Epidermal melanocyte (primary cell): ENCODE measurements around the gene DMD.

Experiments used
- DNase-seq: peaks from one replicate; pipeline ENCODE4 v3.0.0; 2011; ENCODE audit warnings: low spot score; ENCODE audit not compliant: insufficient read length

The DMD gene

DNA sequence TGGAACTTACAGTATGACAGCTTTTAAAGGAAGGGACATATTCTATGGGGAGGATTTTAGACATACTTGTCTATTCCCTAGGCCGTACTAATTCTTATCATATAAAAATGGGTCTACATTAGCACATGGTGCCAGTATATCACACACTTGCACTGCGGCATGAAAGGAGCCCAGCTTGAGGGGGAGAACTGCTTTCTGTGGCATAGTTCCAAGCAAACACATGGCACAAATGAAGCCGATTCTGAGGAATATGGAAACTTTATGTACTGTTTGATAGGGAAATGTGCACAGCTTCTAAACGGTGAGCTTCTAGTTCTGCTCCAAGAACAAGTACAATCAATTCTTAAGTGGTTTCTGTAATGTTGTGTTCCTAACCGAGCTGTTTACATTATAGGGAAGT lies 1463.9 kb downstream of the DMD start:
- no peak for DNase-seq

DNA sequence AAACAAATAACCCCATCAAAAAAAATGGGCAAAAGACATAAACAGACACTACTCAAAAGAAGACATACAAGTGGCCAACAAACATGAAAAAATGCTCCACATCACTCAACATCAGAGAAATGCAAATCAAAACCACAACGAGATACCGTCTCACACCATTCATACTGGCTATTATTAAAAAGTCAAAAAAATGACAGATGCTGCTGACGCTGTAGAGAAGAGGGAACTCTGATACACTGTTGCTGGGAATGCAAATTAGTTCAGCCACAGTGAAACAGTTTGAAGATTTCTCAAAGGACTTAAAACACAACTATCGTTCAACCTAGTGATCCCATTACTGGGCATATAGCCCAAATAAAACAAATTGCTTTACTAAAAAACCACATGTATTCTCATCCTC lies 1468.3 kb downstream of the DMD start:
- DNase-seq = no peak

DNA sequence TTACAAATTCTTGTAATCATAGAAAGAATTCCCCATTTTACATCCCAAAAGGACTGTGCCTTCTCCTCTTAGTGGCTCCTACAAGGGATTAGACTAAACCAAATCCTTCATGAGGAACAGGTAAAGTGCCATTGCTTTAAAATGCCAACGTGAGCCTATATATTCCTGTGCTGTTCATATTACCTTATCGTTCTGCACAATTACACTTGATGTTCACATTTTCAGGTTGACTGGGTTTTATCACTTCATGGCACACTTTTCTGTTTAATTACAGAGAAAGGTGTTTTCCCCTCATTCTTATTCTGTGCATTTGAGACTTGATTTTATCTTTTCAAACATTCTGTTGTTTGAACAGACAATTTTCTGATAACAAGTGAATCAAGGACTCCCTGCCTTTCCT lies 1493.9 kb downstream of the DMD start:
- no peak for DNase-seq

DNA sequence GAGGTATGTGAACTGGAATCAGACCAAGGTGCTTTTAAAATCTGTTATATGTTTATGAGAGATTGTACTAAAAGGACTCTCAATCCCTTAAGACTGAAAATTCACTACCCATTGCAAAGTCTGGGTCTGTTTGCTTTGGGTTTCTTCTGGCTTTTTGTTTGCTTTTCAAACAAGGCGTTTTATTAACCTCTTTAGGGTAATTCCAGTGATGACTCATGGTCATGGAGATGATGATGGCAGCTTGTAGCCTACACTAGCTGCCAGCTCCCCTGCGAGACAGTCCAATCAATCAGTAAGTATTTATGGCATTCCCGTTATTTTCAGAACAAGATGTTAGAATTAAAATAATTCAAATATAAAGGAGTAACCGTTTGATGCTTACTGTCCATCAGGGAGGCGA lies 1495.7 kb downstream of the DMD start:
- no peak for DNase-seq

- no peak for DNase-seq
Measured at GRCh38 chrX:31714797-31715196, 1496.6 kb downstream of the DMD start.

DNA sequence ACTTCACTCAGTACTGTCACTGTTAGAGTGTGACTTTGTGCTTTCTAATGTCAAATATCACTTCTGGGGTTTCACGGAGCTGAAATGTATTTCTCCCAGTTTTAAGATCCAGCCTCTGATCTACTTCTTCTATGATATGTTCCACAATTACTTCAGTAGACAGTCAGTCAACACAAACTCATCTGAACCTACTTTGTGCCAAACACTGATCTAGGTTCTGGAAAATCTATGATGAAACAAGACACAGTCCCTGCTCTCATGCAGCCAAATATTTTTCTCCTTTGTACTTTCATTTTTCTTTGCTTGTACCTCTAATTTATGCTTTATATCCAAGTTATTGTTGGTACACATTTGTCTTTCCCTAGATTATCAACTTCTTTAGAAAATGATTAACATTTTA lies 1498.2 kb downstream of the DMD start:
- no peak for DNase-seq

DNA sequence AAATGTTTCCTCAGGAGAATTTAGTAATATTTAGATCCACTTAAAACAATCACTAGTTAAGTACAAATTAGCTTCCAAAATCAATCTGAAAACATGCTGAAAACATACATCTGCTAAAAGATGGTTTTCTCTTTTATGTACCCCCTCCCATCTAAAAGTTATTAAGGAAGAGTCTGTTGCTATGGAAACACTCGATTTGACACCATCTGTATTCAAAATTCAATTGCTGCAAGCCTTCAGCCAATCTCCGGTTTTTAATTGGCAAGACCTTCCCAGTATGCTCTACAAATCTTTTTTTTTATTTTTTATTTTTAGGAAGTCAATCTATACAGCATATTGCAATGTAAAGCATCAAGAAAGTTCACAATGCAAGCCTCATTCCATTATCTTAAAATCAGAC lies 1500.2 kb downstream of the DMD start:
- DNase-seq = no peak

GRCh38 chrX:31708116-31708515 lies 1503.2 kb downstream of the DMD start:
- DNase-seq = no peak

GRCh38 chrX:31706466-31706865 lies 1504.9 kb downstream of the DMD start:
- no peak for DNase-seq

- DNase-seq = no peak
Measured at GRCh38 chrX:31705816-31706215, 1505.5 kb downstream of the DMD start.

DNA sequence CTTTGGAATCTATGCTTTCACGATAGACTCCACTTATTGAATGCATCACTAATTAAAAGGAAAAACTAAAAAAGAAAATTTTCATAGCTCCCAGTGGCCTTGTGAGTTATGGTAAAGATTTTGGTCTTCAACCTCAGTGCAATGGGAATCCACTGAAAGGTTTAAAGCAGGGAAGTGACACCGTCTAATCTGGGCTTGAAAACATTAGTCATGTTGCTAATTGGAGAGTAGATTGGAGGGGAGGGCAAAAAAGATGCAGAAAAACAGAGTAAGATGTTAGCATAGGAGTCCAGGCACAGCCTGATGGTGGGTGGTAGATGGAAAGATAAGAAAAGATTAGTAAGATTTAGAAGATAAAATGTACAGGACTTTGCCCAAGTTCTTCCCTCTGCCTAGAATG lies 1506.4 kb downstream of the DMD start:
- no peak for DNase-seq

- no peak for DNase-seq
Measured at GRCh38 chrX:31702222-31702621, 1509.1 kb downstream of the DMD start.

GRCh38 chrX:31697294-31697916 lies 1513.9 kb downstream of the DMD start:
- DNase-seq = no peak

DNA sequence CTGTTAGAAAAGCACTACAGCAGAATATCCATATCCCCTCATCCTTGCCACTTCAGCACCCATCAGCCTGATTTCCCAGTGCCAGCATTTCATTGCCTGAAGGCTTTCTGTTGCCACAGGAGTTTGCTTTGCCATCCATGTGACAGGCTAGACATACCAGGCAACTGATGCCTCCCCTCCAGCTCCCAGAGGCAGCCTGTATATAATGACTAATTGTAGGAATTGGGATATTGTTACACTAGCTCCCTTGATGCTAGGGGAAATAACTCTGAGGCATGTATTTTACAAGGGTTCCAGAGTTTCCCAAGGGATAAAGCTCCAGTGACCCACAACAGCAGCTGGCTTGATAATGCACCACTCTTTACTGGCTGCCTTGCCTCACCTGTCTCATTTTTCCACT lies 1531.5 kb downstream of the DMD start:
- no peak for DNase-seq

- no peak for DNase-seq
Measured at GRCh38 chrX:31670245-31670644, 1541.1 kb downstream of the DMD start.

- DNase-seq = no peak
Measured at GRCh38 chrX:31665454-31665853, 1545.9 kb downstream of the DMD start.

DNA sequence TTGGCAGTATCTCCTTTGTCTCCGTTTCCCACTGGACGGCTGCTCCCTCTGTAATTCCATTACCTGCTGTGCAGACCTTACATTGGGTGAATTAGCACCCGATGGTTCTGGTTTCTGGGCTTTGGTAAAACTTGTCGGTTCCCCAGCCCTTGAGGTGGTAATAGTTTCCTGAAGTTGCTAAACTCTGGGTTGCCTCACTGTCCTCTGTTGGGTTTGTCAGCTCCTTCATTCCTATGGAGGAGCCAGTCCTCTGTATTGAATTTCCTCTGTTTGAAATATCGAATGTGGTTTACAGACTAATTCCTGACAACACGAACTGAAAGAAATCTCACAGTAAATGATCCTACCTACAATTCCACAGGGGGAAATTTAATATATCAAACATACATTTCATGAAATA lies 1548.2 kb downstream of the DMD start:
- DNase-seq = no peak

GRCh38 chrX:31661280-31661810 lies 1550.0 kb downstream of the DMD start:
- DNase-seq = no peak

DNA sequence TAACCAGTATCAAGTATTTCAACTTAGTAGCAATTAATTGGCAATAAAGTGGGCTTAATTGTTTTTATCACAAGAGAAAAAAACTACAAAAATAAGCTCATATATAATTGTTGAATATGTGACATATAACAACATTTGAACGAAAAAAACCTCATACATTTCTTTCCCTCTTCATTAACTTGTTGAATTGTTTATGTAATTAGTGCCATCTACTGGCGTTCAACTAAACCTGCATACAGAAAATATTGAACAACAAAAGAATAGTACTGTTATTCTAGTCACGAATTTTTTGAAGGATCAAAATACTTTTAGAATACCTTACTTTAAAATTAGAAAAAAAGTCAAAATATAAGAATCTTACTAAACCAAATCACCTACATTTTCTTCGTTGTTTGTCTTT lies 1553.0 kb downstream of the DMD start:
- peak; percentile 14 for DNase-seq

GRCh38 chrX:31656013-31656412 lies 1555.3 kb downstream of the DMD start:
- no peak for DNase-seq

DNA sequence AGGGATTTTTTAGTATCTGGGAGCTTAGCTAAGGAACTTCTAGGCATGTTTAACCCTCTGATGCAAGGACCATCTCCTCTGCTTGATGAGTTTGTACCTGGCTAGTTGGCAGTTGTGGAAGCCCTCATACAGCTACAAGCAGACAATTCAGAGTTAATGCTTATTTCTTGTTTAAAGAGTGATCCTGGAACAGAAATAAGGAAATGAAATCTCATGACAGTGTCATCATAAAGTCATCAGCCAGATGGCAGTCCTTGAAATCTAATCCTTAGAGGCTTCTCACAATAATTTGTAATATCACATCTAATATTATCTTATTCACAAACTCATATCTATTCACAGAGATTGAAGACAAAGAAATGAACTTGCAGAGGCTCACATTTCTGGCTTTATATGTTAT lies 1557.9 kb downstream of the DMD start:
- DNase-seq = no peak

DNA sequence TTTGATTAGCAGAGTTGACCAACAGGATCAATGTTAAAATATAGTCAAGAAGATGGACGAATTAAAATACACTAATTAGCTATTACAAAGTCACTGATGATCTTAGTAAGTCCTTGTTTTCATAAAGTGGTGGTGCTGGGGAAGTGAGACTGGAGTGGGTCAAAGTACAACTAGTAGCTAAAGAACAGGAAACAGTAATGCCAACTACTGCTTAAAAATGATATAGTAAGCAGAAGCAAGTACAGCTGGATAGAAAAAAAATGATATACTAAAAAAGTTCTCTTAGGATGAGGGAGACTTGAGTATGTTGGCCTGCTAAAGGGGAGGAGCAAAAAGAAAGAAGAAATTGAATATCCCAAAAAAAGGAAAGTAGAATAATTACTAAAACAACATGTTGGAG lies 1558.7 kb downstream of the DMD start:
- DNase-seq = no peak

- no peak for DNase-seq
Measured at GRCh38 chrX:31649201-31649600, 1562.1 kb downstream of the DMD start.

GRCh38 chrX:31633349-31633748 lies 1578.0 kb downstream of the DMD start:
- DNase-seq = no peak
